Skin of body (tissue), 2 donors: ENCODE measurements around the gene PDZRN3. TPM values are rescaled to one million over a fixed set of nuclear protein-coding genes. Genes with fewer than 3 reads are reported as not detected.

Source experiments
- DNase-seq: peaks from one replicate; lab custom pipeline; 2025; lab: John Stamatoyannopoulos, UW
- total RNA-seq: library from RNA; depleted of rRNA; stranded (reverse); fragments of >200 nt; gene quantifications from one replicate; pipeline ENCODE4 v1.2.3, GENCODE V29; 2014

Gene PDZRN3
- total RNA-seq, 1 donor from 2014 or later = 66.5 TPM

DNA sequence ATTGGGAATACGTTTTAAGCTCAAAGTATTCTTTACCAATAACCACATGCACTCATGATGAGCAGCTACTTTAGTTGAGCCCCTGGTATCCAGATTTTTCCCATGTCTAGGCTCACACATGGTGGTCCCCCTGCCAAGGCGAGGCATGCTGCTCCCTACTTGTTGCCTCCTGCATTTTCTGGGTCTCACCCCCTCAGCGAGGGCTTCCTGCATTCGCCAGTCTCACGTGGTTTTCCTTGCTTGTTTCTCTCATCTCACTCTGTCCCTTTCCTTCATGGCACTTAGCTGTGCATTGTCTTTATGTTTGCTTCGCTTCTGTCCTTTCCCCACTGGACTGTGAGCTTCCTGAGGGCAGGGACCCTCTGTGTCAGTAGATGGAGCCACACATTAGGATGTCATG, 99.2 kb downstream of the PDZRN3 start:
- no peak for DNase-seq

DNA sequence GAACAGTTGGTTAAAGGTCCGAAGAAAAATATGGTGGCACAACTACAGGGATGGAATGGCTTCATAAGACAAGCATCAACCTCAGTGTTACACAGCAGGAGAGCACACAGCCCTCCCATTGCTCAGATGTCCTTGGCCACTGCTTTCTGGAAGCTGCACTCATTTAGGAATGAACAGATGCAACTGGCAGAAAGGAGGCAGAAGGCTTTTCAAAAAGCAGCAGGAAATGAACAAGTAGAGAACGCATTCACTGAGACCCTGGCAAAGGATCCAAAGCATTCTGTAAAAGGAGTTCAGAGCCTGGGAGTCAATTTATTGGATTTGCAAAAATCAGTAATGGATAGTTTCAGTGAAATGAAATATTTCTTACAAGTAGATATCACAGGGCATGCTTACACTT, 101.1 kb downstream of the PDZRN3 start:
- peak; percentile 54 for DNase-seq

DNA sequence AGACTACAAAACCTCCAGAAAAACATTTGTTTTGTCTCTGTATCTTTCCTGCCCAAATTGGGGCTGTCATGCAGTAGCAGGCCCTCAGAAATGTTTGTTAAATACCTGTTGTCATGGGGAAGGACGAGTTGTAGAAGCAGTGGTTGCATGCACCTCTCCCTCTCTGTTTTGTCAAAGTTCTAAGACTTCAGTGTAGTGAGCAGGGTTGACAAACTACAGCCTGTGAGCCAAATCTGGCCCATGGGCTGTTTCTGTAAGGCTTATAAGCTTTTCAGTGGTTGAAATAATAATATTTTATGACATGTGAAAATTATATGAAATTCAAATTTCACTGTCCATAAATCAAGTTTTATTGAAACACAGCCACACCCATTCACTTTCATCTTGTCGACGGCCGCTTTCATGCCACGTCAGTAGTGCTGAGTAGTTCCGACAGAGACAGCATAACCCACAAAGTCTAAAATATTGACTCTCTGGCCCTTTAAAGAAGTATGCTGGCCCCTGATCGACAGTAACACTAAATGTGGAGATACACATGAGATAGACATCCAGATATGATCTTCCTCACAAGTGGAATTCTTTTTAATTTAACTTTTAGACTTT, 102.9 kb downstream of the PDZRN3 start:
- peak; percentile 47 for DNase-seq

DNA sequence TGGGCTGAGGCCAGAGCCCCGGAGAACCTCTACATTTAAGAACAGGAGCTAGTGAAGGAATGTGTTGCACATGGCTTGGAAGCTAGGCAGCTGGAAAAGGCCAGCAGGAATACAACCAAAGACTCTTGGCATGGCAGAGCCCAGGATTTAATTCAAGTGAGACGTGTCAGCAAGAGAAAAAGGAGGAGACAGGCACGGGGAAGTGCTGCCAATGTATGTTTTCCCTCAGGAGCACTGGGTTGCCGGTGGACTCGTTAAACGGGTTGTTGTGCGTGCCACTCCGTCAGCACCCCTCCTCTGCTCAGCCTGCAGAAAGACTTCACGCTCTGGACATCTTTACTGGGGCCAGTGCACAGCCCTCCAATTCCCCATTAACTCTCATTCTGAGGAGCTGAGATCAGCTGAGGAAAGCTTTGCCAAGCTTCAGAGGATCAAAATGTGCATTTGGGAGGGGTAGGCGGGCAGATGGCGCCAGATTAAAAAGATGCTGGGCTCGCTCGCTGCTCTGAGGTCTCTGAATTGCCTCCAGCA, 103.7 kb downstream of the PDZRN3 start:
- DNase-seq = peak; percentile 99

DNA sequence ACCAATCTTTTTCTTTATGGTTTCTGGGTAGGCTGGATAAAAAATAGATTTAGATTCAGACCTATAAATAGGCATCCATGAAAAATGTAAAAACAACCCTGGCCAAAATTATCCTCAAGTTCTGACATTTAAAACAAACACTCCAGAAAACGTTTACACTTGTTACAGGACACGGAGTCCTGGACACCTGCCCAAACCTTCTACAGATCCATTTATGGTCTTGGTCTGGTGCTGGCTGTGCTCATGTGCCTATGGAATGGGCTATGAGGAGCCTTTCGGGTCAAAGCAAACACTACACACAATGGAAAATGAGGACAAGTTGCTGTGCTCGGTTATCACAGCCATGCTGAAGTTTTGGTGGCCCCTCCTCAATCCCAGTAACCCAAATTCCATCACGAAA, 108.1 kb downstream of the PDZRN3 start:
- no peak for DNase-seq

DNA sequence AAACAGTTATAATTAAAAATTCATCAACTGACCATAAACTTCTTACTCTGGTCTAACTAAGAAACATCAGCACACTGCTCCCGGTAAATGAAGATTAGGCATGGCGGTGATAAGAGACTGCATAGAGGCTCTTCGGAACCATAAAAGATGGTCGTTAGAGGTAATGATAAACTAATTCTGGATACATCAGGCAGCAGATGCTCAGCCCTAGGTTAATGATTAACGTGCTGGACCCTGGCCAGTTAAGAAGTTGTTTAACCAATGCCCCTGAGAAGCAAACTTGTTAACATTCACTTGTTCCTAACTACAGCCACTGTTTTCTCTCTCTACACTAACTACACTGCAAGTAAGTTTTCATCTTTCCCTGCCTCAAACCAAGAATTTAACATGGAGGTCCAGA, 111.5 kb downstream of the PDZRN3 start:
- DNase-seq = no peak

DNA sequence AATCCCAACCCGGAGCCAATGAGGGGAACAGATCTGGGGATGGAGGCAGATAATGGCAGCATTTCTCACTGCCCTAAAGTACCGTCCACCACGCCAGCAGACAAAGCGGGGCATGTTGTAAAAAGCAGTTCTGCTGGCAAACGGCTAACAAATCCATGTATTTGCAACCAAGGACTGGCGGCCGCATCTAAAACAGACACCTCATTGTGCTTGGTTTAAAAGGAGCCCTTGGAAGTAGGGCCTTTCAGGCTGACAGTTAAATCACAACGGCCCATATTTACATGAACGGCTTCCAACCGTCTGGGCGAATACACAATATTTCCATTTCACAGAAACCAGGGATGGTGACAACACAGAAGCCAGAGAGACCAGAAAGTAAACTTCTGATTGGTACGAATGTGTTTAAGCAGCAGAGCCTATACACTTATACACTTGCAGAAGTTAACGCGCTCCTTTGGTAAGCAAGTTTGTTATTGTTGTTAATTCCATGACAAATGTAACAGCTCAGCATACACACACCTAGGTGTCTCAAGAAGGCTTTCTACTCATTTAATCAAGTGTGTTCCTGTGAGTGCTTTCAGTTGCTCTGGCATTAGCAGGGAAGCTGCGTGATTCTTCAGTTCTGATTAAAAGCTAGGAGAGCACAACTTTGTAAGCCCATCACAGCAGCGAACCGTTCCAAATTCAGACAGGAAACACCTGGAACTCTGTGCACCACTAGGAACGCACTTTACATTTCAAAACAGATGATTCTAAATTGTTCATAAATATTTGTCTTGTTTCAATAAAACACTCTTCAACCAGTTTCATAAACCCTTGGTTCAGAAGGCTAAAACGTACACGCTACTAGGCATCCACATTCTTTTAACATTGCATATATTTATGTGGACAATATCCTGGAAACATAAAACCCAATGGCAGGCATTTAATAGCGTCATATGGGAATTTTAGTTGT, 112.9 kb downstream of the PDZRN3 start:
- DNase-seq = peak; percentile 81

DNA sequence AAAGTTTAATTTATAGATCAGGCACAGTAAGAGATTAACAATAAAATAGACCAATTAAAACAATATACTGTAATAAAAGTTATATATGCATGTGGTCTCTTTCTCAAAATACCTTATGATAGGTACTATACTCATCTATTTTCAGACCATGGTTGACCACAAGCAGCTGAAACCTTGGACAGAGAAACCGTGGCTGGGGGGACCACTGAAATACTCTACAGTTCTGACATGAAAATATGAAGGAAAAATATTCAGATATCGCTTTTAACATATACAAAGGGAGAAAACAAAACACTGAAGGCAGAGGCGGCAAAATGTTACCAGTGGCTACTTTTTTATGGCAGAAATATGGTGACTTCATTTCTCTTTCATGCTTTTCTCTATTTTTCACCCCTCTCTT, 114.0 kb downstream of the PDZRN3 start:
- no peak for DNase-seq

DNA sequence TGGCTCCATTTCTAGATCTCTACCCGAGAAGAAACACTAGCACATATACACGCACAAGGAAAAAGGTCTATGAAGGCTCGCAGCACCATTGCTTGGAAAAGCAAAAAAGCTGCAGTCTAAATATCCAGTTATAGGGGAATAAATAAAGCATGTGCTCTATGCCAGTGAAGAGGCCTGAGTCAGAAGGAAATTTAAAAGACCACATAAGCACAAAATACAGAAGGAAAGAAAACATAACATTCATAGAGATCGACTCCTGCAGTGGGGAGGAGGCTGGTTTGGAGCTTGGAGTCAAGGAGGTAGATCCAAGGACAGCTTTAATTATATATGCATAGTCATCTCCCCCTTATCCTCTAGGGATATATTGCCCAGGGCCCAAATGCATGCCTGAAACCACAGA, 114.4 kb downstream of the PDZRN3 start:
- no peak for DNase-seq

DNA sequence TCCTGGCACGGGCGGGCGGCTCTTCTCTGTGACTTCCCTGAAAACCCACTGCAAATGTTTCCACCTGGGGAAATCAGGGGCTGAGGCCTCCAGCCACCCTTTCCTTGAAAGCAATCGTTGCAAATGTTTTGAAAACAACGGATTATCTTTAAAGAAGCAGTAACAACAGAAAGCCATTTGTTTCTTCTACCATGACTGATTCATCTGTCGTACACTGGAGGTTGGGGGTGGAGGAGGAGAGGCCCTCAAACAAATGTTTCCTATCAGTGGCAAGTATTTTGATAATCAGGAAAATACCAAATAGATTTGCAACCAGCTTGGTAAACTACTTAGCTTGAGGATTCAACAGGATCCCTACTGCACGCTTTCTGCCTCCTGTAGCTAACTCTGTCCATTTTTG, 114.9 kb downstream of the PDZRN3 start:
- DNase-seq = no peak

DNA sequence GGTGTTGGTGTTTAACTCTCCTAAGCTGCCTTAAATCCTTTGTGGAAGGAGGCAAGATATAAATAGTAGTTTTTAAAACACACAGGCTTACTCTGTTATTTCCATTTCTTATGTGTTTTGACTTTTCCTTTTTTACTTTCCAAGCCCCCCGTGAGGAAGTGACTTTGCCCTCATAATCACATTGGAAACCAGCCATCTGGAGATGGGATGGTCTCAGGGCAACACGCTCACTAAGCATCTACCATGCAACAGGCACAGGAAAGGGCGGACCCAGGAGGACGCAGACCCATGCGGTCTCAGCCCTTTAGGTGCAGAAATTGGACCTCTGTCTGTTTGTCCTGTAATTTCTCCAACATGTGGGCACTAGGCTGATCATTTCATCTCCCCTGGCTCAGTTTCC, 115.7 kb downstream of the PDZRN3 start:
- no peak for DNase-seq

DNA sequence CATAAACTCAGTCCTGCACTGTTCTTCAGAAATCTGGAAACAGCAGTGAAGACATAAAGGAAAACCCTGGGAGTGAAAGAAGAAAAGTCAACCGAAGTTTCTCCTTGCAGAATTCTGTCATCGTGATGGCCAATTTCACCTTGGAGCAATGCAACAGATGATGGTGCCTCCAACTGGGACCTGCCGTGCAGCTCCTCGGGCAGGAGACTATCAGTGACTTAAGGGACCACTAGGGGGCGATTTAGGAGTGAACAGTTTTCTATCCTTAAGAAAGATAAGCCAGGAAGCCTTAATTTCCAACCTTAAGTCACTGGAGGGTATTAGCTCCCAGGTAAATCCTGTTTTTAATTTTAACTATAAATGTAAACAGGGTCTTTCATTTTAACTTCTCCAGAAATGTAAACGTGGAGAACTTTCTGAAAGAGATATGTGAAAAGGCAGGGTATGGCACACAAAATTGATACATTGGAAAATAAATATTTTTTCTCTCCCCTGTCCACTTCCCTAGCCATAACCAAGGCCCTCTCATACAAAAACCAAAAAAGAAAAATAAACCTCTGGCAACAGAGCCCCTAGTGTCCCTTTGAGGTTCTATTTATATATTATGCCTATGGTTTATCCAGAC, 116.3 kb downstream of the PDZRN3 start:
- DNase-seq = peak; percentile 61

DNA sequence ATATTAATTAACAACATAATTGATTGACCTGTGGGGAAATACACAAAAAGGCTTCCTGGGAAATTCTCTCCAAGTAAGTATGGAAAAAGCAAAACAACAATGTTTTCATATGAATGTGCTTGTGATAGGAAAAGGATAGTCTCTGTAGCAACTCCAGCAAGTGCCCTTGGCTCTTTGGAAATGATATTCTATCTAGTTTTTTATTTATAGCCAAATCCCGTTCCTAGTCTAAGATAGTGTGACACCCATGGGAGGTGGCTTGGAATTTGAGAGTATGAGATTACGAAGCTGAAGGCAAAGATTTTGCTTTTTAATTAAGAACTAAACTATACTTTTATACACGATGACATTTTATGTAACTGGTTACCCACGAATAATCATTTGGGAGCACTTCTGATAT, 119.9 kb downstream of the PDZRN3 start:
- no peak for DNase-seq

DNA sequence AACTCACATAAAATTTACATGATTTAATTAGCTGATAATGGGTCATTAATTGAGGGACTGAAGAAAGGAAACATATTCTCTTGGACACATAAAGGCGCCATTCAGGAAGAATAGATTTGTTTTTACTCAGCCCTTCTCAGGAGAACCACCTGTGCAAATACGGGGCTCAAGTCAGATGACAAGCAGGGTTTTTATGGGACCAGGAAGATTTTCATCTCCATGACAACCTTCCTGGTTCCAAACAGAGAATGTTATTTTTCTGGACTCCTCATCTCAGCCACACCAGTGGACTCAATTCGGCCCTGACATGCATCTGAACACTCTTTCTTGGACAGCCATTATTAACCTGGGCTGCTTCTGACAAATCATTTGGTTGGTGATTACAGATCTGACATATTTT, 120.5 kb downstream of the PDZRN3 start:
- no peak for DNase-seq

DNA sequence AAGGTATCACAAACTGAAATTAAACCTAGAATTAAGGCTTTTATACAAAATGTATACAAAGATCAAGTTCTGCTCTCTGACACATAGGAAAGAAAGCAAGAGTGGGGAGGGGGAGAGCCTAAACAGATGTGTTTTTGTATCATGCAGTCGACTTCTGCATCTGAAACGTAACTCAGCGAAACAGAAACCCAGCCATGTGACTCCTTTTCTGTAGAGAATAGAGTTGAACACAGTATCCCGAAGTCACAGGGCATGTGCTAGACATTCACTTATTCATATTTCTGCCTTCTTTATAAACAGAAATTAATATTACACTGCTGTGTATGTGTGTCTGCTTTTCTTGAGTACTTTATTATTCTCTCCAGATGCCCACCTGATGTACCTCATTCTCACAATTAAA, 121.0 kb downstream of the PDZRN3 start:
- no peak for DNase-seq

DNA sequence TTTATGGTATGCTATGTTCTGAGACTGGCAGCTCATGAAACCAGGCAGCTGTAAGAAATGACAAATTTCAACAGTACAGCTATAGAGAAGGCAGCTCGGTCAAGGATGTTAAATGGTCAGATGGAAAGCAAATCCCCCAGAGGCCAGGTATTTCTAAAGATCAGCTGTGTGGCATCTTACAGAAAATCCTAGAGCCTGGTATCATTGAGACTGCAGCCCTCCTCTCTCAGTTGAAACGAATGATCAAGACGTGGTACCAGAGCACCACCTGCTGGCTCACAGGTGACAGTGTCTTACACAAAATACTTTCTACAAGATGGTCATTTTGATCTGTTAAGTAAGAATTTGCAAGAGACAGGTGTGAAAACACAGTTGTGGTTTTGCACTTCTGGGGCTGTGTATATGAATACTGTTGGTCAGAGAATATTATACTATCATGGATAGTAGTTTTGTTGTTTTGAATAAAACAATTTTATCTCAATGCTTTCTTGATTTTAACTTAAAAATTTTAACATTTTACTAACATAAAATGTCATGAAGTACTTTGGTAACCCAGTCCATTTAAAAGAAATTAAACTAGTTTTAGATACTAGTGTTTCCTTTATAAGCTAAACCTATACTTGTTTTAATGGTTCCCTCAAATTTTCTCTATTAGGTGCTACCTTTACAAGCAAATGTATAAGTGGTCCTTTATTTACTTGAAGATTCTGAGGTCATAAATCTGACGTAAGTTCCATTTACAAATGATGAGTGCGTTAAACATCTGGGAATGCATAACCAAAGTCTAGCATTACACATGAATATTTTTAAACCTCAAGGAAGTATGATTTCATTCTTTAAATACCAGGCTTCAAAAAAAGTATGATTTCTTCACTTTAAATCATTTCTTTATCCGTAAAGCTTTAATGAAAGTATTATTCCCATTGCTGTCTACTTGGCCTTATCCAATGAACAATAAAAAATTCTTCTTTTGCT, 121.8 kb downstream of the PDZRN3 start:
- DNase-seq = peak; percentile 72

DNA sequence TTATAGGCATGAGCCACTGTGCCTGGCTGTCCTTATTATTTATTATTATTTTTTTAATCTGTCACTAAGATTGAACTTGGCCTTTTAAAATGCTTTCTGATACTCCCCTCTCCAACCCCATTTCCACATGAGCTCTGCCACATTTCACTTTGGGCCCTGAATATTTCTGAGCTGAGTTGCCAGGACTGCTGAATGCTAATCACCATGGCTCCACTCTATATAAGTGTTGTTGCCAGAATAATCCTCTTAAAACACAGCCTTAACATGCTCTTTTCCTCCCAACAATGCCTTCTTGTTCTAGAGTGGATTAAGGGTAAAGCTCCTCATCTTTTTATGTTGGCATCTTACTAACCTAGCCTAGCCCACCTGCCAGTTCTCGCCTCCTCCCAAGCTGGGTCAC, 124.4 kb downstream of the PDZRN3 start:
- DNase-seq = no peak

DNA sequence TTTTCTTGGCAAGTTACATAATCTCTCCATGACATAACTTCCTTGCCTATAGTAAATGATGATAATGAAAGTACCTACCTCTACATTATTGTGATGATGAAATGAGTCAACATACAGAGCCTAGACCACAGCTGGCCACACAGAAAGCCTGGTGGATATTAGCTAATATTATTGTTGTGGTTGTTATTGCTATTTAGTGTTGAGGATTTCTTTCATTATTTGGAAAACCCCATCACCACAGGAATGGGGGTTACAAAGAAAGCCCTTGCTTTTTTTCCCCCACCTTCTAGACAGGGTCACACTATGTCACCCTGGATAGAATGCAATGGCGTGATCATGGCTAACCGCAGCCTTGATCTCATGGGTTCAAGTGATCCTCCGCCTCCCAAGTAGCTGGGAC, 125.0 kb downstream of the PDZRN3 start:
- DNase-seq = no peak

DNA sequence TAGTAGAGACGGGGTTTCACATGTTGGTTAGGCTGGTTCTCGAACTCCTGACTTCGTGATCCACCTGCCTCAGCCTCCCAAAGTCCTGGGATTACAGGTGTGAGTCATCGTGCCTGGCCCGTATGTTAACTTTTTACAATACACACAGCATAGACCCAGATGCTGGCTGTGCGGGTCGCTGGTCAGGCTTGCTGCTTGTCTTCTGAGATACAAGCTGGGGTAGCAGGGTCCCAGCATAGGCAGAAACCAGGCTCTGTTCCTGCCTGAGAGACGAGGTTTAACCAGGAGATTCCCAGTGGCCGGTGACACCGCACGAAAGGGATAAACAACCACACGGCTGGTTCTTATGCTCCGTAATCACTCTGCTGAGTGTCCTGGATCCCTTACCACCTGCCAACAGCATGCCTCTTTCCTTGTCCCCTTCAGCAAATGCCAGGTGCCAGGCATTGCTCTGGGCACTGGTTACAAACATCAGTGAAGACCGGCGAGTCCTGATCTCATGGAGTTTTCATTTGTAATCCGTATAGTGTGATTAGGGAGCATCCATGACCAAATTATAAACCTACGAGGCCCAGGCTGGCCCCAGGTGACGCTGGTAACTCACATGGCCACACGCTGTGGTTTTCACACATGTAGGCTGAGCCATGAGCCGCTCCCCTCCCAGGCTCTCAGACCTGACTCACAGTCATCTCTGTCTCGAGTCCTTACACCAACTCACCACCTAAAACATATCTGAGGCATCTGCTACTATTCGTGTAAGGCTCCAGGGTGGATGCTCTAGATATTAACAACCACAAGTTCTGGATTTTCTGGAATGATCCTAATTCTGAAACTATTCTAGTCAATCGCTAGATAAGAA, 125.7 kb downstream of the PDZRN3 start:
- DNase-seq = no peak
